COR-L47 (cell line): ENCODE measurements around the gene NOTCH1.
"Not testable (repeated sequence)": the region's sequence is repeated elsewhere in the genome, so short reads cannot be mapped to it uniquely, and the experiment has no call there.

Experiments used
- DNase-seq: peaks from one replicate; lab custom pipeline; 2025; lab: John Stamatoyannopoulos, UW

Gene NOTCH1

GRCh38 chr9:136564379-136564988, 18.6 kb upstream of the NOTCH1 start:
- no peak for DNase-seq

DNA sequence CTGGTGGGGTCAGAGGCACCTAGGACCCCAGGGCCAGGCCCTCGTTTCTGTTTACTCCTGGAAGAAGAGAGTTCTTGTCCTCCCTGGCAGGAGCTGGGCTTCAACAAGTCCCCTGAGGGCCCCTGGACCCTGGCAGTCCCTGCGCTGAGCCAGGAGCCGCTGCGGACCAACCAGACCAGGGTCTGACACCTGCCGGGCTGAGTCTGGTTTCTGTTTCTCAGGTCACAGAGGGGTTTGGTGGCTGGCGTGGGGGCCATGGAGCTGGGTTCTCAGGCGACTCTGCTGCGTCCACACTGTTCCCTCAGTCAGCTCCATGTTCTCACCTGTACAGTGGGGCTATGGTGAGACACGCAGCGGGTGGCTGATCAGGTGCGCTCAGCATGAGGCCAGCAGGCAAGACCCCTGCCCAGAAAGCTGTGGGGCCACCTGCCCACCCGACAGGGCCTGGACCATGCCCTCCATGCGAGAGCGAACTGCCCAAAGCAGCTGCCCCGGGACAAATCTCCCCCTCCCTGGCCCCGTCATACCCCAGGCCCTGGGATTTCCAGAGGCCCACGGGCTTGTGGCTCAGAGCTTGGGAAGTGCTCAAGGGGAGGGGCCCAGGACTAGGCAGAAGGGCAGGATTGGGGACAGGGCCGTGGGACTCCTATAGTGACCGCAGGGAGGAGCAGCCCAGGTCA, 17.9 kb upstream of the NOTCH1 start:
- no peak for DNase-seq

DNA sequence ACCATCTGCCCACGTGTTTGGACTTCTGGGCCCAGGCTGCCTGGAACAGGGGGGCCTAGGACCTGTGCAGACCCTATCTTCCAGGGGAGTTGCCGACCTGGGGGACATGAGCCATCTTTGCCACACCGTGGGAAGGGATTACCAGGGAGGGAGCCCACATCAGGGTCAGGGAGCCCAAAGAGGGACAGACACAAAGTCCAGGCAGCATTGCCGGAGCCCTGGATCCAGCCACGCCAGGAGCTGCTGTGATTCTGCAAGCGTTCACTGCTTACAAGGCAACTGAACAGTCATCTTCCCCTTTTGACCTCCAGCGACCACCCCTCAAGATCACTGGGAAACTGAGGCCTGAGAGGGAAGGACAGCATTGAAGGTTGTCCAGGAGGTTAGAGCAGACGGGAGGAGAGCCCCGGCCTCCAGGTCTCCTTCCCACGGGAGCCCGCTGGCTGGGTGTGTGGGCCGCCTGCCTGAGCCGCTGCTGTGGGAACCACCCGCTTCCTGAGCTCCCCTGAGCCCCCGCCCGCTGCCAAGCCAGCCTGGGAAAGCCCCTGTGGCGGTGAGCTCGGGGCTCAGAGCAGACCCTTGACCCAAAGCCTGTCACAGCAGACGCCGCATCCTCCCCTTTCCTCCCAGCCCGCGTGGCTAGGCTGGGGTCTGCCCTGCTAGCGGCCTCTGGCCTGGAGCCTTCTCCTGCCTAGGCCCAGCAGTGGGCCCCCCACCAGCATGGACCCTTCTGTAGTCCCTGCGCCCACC, 17.1 kb upstream of the NOTCH1 start:
- no peak for DNase-seq

DNA sequence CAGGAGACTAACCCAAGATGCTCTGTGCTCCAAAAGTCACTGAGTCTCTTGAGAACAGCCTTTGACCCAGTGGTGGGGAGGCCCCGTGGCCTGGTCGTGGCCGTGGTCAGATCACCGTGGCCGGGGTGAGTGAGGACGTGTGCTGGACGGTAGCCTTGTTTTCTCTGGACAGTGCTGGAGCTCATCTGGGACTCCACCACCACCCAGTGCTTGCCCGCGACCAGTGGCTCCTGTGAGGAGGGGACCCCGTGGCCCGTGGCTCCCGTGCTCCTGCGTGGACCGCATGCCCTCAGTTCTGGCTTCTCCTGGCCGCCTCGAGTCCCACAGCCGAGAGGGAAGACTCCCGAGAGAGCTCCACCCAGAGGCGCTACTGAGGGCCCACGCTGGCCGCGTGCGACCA, 15.9 kb upstream of the NOTCH1 start:
- no peak for DNase-seq

DNA sequence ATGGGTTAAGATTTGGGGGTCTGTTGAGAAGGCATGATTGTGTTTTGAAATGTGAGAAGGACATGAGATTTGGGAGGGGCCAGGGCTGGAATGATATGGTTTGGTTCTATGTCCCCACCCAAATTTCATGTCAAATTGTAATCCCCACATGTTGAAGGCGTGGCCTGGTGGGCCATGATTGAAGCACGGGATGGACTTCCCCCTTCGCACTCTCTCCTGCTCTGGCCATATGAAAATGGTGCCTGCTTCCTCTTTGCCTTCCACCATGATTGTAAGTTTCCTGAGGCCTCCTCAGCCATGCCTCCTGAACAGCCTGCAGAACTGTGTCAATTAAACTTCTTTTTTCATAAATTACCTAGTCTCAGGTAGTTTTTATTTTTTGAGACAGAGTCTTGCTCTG, 14.7 kb upstream of the NOTCH1 start:
- DNase-seq: no peak

DNA sequence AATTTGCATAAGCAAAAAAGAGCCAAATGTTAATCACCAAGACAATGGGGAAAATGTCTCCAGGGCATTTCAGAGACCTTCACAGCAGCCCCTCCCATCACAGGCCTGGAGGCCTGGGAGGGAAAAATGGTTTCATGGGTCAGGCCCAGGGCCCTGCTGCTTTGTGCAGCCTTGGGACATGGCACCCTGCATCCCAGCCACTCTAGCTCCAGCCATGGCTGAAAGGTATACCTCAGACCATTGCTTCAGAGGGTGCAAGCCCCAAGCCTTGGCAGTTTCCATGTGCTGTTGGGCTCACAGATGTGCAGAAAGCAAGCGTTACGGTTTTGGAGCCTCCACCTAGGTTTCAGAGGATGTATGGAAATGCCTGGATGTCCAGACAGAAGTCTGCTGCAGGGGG, 13.5 kb upstream of the NOTCH1 start:
- DNase-seq: not testable (repeated sequence)

GRCh38 chr9:136558846-136559245, 13.0 kb upstream of the NOTCH1 start:
- not testable (repeated sequence) for DNase-seq

GRCh38 chr9:136558373-136558772, 12.5 kb upstream of the NOTCH1 start:
- DNase-seq: no peak

GRCh38 chr9:136557036-136557435, 11.2 kb upstream of the NOTCH1 start:
- no peak for DNase-seq

DNA sequence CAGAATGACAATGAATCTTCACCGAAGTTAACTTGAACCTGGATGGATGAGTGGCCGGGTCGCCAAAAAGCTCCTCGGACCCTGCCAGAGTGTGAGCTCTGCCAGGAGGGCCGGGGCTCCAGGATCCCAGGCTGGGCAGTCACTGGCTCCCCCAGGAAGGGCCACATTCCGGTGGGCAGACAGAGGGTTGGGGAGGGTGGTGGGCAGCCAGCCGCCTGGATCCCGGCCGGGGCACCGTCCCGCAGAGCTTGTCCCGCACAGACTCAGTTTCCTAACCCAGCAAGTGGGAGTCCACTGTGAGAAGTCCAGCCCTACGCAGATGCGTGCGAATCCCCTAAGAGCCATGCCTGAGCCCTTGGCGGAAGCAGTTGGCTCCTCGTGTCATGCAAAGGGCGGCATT, 10.3 kb upstream of the NOTCH1 start:
- DNase-seq: no peak

- no peak for DNase-seq
These were observed 9.0 kb upstream of the NOTCH1 start for GRCh38 chr9:136554870-136555269.

DNA sequence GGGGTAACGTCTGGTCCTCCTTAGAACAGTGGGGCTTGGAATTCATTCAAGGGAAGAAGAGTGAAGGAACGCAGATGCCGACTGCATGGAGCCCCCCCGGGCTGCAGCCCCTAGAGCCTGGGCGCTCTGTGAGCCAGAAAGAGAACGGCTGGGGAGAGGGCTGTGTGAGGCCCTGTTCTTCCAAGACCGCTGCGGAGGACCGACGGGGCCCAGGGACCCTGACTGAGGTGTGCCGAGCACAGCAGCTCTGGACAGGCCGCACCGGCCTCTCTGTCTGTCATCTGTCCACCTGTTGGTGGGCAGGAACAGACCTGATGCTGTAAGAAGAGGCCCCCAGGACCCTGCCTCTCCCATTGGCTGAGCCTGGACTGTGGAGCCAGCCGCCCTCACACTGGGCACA, 7.7 kb upstream of the NOTCH1 start:
- no peak for DNase-seq

GRCh38 chr9:136552117-136552703, 6.4 kb upstream of the NOTCH1 start:
- no peak for DNase-seq

DNA sequence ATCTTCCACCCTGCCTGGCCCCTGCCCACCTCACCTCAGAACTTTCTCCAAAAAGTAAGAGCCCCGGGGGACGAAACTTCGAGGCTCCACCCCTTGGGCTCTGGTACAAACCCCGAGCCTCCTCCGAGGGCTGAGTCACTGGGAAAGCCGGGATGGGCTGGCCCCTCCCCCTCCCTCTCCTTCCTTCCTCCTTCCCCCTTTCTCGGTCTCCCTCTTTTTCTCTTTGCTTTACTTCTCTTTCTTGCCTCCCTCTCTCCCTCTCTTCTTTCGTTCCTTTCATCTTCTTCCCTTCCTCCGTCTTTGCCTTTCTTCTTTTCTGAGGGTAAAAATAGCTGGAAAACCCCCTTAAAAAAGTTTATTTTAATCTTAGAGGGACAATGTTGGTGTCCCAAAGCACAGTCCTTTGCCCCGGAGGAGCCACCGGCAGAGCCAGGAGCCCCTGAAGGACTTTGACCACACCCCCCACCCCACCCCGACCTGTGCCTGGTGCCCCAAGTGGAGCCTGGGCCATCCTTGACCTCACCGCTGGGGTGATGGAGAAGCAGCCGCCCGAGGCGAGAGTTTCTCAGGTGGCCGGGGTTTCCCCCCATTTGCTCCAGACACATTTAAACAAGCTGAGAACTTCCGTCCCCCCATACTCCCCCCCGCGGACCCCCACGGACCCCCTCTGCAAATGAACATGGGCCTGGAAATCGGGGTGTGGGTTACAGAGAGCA, 5.7 kb upstream of the NOTCH1 start:
- DNase-seq: no peak

- DNase-seq: no peak
These were observed 4.8 kb upstream of the NOTCH1 start for GRCh38 chr9:136550439-136551289.

DNA sequence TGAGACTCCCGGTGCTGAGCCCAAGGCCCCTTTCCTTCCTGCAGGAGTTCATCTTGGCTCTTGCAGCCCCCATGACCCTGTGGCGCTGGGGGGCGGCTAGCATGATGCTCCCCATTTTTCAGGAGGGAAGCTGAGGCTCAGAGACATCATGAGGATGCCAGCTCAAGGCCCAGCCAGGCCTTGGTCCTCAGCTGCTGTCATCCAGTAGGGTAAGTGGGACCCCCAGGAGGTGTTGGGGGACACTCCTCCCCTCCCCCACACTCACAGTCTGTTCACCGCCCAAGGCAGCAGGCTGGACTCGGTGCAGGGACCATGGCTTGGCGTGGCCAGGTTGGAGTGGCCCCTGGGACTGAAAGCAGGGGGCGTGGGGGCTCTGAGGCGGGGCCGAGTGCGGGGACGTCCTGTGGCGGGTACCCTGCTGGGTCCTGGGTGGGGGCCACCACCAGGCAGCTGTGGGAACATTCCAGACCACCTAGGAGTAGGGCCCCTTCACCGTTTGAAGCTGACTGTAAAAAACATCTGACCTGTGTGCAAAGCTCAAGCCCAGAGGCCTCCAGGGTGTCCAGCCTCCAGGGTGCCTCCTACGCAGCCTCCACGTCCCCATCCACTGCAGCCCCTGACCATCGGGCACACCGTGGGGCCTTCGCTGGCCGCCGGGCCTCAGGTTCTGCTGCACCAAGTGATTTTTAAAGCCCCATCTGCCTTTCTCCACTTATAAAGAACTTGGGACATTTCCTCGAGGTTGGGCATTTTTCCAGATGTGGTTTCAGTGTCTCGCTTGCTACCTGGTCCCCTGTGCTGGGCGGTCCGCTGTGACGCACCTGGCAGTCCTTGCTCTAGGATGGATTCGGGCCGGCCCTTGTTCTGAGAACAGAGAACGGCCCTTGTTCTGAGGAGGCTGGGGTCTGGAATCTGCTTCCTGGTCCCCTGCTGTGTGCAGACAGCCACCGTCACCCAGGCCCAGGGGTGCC, 3.4 kb upstream of the NOTCH1 start:
- no peak for DNase-seq

GRCh38 chr9:136547508-136548215, 1.8 kb upstream of the NOTCH1 start:
- no peak for DNase-seq

DNA sequence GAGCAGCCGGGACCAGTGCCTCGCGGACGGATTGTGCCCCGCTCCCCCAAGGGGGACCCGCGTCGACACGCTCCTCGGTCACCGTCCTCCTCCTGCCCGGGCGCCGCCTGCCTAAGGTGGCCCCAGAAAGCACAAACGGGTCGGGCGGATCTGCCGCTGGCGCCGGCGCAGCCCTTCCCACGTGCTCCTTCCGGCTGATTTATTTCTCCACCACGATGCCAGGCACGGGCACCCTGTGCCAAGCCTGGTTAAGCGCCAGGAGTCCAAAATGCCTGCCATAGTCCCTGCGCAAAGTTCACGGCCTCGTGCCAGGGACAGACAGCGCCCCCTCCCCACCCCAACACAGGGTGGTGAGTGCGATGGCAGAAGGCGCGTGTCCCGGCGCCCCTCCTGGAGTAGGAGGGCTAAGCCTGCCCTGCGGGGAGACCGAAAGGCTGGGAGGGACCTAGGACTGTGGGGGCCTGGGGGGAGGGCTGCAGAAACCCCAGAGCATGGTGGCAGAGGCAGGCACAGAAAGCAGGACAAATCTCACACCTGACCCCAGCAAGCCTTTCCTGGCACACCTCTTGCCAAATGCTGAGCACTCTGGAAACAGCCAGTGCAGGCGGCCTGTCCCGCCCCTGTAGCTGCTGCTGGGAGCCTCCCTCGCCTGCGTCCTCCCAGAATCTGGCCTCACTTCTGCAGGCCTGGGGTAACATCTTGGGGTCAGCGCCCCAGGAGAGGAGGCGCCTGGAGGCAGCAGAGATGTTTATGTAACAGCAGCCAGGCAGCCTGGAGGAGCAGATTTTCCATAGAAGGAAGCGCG, 1.1 kb upstream of the NOTCH1 start:
- no peak for DNase-seq

DNA sequence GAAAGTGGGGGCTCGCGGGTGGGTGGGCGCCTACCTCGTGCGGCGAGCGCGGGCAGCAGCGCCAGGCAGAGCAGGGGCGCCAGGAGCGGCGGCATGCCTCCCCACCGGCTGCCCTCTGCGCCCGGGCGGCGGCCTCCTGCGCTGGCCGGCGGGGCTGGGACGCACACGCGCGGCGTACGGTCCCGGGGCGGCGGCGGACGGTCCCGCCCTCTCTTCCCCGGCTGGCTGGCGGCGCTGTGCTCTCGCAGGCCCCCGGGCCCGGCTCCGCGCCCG, 220 bp downstream of the NOTCH1 start:
- no peak for DNase-seq
